A673 (cell line): Measurements from ENCODE around the gene VAV3. TPM values are rescaled to one million over a fixed set of nuclear protein-coding genes. Genes with fewer than 3 reads are reported as not detected.

ENCODE experiments used
- BruUV-seq: library from RNA; stranded (reverse); fragments of 400-500 nt; replicated peaks from 2 replicates; lab custom pipeline; 2021; lab: Mats Ljungman, UMichigan
- CTCF ChIA-PET: fragments of 300-600 bp; sonication (Branson Sonifier 250); formaldehyde crosslinking; loops from one replicate; lab custom pipeline; 2022; ENCODE audit warnings: antibody characterized with exemption; lab: Charles Lee
- POLR2A ChIA-PET: fragments of 300-600 bp; sonication (Branson Sonifier 250); formaldehyde crosslinking; loops from one replicate; lab custom pipeline; 2022; ENCODE audit warnings: antibody characterized with exemption; ENCODE audit not compliant: low non-redundant PET; lab: Charles Lee
- DNase-seq: peaks from one replicate; pipeline ENCODE4 v3.0.0-alpha.2; 2015; ENCODE audit warnings: low spot score
- H3K27ac ChIP-seq: fragments of 200-600 bp; sonication (generic); 2 replicates; pipeline ENCODE4 v1.5.1; 2016; ENCODE audit warnings: mixed run types, low read depth, mild to moderate bottlenecking, mixed read lengths, antibody characterized with exemption, low read length; ENCODE audit not compliant: poor library complexity, severe bottlenecking
- H3K27me3 ChIP-seq: fragments of 200-600 bp; sonication (generic); replicated peaks from 2 replicates; pipeline ENCODE4 v1.6.1; 2017; ENCODE audit warnings: mixed run types, low read depth, mild to moderate bottlenecking, mixed read lengths, antibody characterized with exemption, low read length; ENCODE audit not compliant: insufficient read depth, poor library complexity
- H3K36me3 ChIP-seq: fragments of 200-600 bp; sonication (generic); 2 replicates; pipeline ENCODE4 v1.6.1; 2016; ENCODE audit warnings: mixed run types, mild to moderate bottlenecking, mixed read lengths, antibody characterized with exemption, low read length; ENCODE audit not compliant: insufficient read depth, poor library complexity, severe bottlenecking
- H3K4me1 ChIP-seq: fragments of 200-600 bp; sonication (generic); 2 replicates; pipeline ENCODE4 v1.6.1; 2017; ENCODE audit warnings: mixed run types, mild to moderate bottlenecking, mixed read lengths, antibody characterized with exemption, low read length; ENCODE audit not compliant: insufficient read depth, poor library complexity, severe bottlenecking
- H3K4me3 ChIP-seq: fragments of 200-600 bp; sonication (generic); 2 replicates; pipeline ENCODE4 v1.5.1; 2016; ENCODE audit warnings: low read depth, mixed run types, mild to moderate bottlenecking, mixed read lengths, low read length; ENCODE audit not compliant: poor library complexity, severe bottlenecking
- H3K9me3 ChIP-seq: fragments of 200-600 bp; sonication (generic); 2 replicates; pipeline ENCODE4 v1.6.1; 2016; ENCODE audit warnings: mixed run types, low read depth, mild to moderate bottlenecking, mixed read lengths, antibody characterized with exemption, low read length; ENCODE audit not compliant: poor library complexity, severe bottlenecking
- CTCF ChIP-seq: fragments of 300-800, 200-600 bp; sonication (generic); conservative IDR thresholded peaks from 2 replicates; pipeline ENCODE4 v1.5.1; 2017; ENCODE audit warnings: low read depth, mild to moderate bottlenecking, antibody characterized with exemption, low read length, moderate library complexity, mixed read lengths
- EZH2 ChIP-seq: fragments of 200-600 bp; sonication (generic); IDR thresholded peaks from 2 replicates; pipeline ENCODE4 v1.6.1; 2017; ENCODE audit warnings: borderline replicate concordance, low read depth, mild to moderate bottlenecking, mixed read lengths, antibody characterized with exemption, low read length; ENCODE audit not compliant: poor library complexity, severe bottlenecking
- intact Hi-C: fragments of 100-400 bp; cut with micrococcal nuclease; formaldehyde crosslinking; loops from one replicate; pipeline ENCODE4 v1.10.0; 2022; ENCODE audit not compliant: unreplicated experiment
- total RNA-seq: library from RNA; stranded (reverse); gene quantifications from 2 replicates; pipeline ENCODE4 v1.2.3, GENCODE V29; 2021

VAV3 gene
- total RNA-seq, 1 experiment from 2014 or later = 0.30 TPM

GRCh38 chr1:107781245-107781644 lies 183.7 kb downstream of the VAV3 start:
- intact Hi-C loops = loop anchor here (10.0 kb wide), 2 partner anchors 184 to 864 kb away; partner anchors contain the start of gene VAV3
- DNase-seq = no peak
- no peak overlapping the region for H3K27ac ChIP-seq
- TF ChIP-seq CTCF = no peak
- no peak for TF ChIP-seq EZH2
- CTCF ChIA-PET = interaction anchor here (0.6 kb wide), 1 partner anchor 344 kb away, joined by 3 read pairs; no protein-coding TSS in a partner anchor
- BruUV-seq = no TSS peak
- H3K36me3 ChIP-seq = no peaks in the 10 kb centered on the region
- no peaks in the 10 kb centered on the region for H3K4me1 ChIP-seq
- no peaks in the 10 kb centered on the region for H3K27me3 ChIP-seq
- no peaks in the 10 kb centered on the region for H3K9me3 ChIP-seq
- H3K4me3 ChIP-seq = no peak overlapping the region
- POLR2A ChIA-PET = interaction anchor here (0.6 kb wide), 1 partner anchor 375 kb away, joined by 4 read pairs; no protein-coding TSS in a partner anchor

GRCh38 chr1:107777664-107778047 lies 187.3 kb downstream of the VAV3 start:
- POLR2A ChIA-PET = no interaction called here
- CTCF ChIA-PET = no interaction called here
- BruUV-seq = no TSS peak
- TF ChIP-seq EZH2 = no peak
- no peak for TF ChIP-seq CTCF
- Histone ChIP-seq H3K4me1 (no peaks in the 10 kb centered on the region), H3K27ac (no peak overlapping the region), H3K4me3 (no peak overlapping the region), H3K27me3 (no peaks in the 10 kb centered on the region), H3K36me3 (no peaks in the 10 kb centered on the region), H3K9me3 (no peaks in the 10 kb centered on the region)
- DNase-seq = no peak
- intact Hi-C loops = no loop called here

- no peak for DNase-seq
- no peaks in the 10 kb centered on the region for H3K4me1 ChIP-seq
- no peaks in the 10 kb centered on the region for H3K36me3 ChIP-seq
- intact Hi-C loops = no loop called here
- BruUV-seq = no TSS peak
- no peak overlapping the region for H3K27ac ChIP-seq
- TF ChIP-seq CTCF (no peak), EZH2 (no peak)
- no peaks in the 10 kb centered on the region for H3K9me3 ChIP-seq
- H3K4me3 ChIP-seq = no peak overlapping the region
- ChIA-PET POLR2A (no interaction called here), CTCF (no interaction called here)
- H3K27me3 ChIP-seq = no peaks in the 10 kb centered on the region
Measured at GRCh38 chr1:107776900-107777663, 187.9 kb downstream of the VAV3 start.
